Measurements from ENCODE around the gene ATOH8. TPM values are rescaled to one million over a fixed set of nuclear protein-coding genes. Genes with fewer than 3 reads are reported as not detected.

Gene ATOH8
- total RNA-seq, 1 donor from 2014 or later: 1.9 TPM

DNA sequence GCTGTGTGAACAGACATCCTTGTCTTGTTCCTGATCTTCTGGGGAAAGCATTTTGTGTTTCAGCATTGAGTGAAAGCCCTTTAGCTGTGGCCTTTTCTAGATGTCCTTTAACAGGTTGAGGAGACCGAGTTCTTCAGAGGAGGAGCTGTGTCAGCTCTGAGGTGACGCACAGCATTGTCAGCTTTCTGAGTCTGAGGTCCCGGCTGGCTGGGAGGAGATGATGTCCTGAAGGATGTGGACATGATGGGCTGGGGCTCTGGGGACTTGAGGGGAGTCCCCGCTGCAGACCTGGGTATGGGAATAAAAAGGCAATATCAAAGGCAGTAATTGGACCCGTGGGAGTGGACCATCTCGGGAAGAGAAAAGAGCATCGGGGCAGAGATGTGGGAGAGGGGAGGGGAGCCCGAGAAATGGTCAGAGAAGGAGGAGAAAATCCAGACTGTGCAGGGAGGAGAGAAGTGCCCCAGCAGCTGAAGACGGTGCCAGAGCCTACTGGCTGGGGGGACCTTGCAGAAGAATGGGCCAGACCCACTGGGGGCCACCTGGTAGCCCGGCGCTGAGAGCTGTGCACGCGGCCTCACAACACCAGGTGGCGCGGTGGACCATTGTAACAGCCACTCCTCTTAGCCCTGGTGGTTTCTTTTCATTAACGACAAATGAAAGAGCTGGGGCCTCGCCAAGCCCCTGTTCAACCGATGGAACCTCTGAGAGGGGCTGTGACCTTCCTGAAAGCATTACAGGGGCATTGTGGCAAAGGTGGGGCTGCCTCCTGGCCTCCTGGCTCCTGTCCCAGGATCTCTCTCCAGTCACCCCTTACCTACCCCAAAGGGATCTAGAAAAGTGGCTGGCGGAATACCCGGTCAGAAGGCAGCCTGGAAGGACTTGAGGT lies 73.4 kb downstream of the ATOH8 start:
- Histone ChIP-seq H3K4me2 (ENCODE audit: low read length) (peak overlapping the region; percentile 78), H3K9me3 (ENCODE audit: insufficient read depth, low read depth, low read length) (no peaks in the 10 kb centered on the region), H3K27me3 (ENCODE audit: insufficient read depth, low read length) (no peaks in the 10 kb centered on the region), H2AFZ (ENCODE audit: low read depth, low read length) (peak overlapping the region; percentile 70), H3K4me1 (ENCODE audit: insufficient read depth, low read length) (no peaks in the 10 kb centered on the region), H3K27ac (ENCODE audit: low read depth, low read length) (no peak overlapping the region), H3K4me3 (ENCODE audit: insufficient read depth, low read depth, low read length) (no peak overlapping the region), H4K20me1 (ENCODE audit: insufficient read depth, low read length) (no peaks in the 10 kb centered on the region), H3K79me2 (ENCODE audit: insufficient read depth, low read length) (no peaks in the 10 kb centered on the region), H3K9ac (ENCODE audit: low read length) (peak overlapping the region; percentile 25), H3K36me3 (ENCODE audit: insufficient read depth, low read length) (no peaks in the 10 kb centered on the region)
- TF ChIP-seq, protein P1, sequence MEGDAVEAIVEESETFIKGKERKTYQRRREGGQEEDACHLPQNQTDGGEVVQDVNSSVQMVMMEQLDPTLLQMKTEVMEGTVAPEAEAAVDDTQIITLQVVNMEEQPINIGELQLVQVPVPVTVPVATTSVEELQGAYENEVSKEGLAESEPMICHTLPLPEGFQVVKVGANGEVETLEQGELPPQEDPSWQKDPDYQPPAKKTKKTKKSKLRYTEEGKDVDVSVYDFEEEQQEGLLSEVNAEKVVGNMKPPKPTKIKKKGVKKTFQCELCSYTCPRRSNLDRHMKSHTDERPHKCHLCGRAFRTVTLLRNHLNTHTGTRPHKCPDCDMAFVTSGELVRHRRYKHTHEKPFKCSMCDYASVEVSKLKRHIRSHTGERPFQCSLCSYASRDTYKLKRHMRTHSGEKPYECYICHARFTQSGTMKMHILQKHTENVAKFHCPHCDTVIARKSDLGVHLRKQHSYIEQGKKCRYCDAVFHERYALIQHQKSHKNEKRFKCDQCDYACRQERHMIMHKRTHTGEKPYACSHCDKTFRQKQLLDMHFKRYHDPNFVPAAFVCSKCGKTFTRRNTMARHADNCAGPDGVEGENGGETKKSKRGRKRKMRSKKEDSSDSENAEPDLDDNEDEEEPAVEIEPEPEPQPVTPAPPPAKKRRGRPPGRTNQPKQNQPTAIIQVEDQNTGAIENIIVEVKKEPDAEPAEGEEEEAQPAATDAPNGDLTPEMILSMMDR (IDR thresholded peaks at IDR 0.05; ENCODE audit: insufficient read depth, low read depth, low read length): peak; percentile 61
- TF ChIP-seq EZH2 (IDR thresholded peaks at IDR 0.05; ENCODE audit: insufficient read depth, low read length): no peak
- Mint-ChIP-seq H3K27me3 (ENCODE audit: low read depth, unreplicated experiment) (peaks cover 24% of the 10 kb centered on the region), H3K27ac (ENCODE audit: unreplicated experiment) (no peak overlapping the region), H3K4me3 (ENCODE audit: unreplicated experiment) (no peak overlapping the region), H3K4me1 (ENCODE audit: low read depth, unreplicated experiment) (peaks cover 4% of the 10 kb centered on the region), H3K36me3 (ENCODE audit: low read depth, unreplicated experiment) (no peaks in the 10 kb centered on the region), H3K9me3 (ENCODE audit: unreplicated experiment) (peaks cover 2% of the 10 kb centered on the region)
- FAIRE-seq (no peak), DNase-seq (ENCODE audit: low read depth) (no peak)

DNA sequence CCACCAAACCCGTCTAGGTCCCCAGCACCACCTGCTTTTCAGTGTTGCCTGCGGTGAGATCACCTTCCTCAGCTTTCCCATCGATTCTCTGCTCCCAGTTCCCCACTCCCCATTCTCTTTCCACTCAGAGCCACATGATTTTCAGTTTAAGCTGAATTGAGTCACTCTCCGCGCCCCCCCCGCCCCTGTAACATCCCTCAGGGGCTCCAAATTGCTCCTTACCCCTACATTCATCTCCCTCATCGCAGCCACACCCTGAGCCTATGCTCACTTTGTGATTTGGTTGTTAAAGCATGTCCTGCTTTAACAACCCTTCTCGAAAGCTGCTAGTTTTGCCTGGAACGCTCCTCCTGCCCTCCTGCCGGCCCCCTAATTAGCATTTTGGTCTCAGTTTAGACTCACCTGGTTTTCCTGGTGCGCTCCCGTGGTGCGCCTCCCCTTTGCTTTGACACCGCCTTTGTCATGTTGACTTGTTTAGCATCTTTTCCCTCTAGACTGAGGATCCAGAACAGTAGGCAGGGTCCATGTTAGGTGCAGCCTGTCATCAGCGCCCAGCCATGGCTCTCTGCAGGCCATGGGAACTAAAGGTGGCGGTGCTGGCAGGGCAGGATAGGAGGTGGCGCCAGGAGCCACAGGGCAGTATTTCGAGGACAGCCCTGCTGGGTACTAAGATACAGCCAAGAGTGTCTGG lies 74.2 kb downstream of the ATOH8 start:
- Histone ChIP-seq H3K79me2 (ENCODE audit: insufficient read depth, low read length) (no peaks in the 10 kb centered on the region), H3K4me2 (ENCODE audit: low read length) (peak overlapping the region; percentile 78), H3K36me3 (ENCODE audit: insufficient read depth, low read length) (no peaks in the 10 kb centered on the region), H3K27ac (ENCODE audit: low read depth, low read length) (no peak overlapping the region), H3K27me3 (ENCODE audit: insufficient read depth, low read length) (no peaks in the 10 kb centered on the region), H2AFZ (ENCODE audit: low read depth, low read length) (peak overlapping the region; percentile 70), H4K20me1 (ENCODE audit: insufficient read depth, low read length) (no peaks in the 10 kb centered on the region), H3K9ac (ENCODE audit: low read length) (peak overlapping the region; percentile 25), H3K4me3 (ENCODE audit: insufficient read depth, low read depth, low read length) (no peak overlapping the region), H3K4me1 (ENCODE audit: insufficient read depth, low read length) (no peaks in the 10 kb centered on the region), H3K9me3 (ENCODE audit: insufficient read depth, low read depth, low read length) (no peaks in the 10 kb centered on the region)
- H3K27me3 Mint-ChIP-seq (ENCODE audit: low read depth, unreplicated experiment): peaks cover 19% of the 10 kb centered on the region
- TF ChIP-seq EZH2 (IDR thresholded peaks at IDR 0.05; ENCODE audit: insufficient read depth, low read length): no peak
- TF ChIP-seq, protein P1 (IDR thresholded peaks at IDR 0.05; ENCODE audit: insufficient read depth, low read depth, low read length): no peak
- no peak overlapping the region for H3K27ac Mint-ChIP-seq (ENCODE audit: unreplicated experiment)
- FAIRE-seq: no peak
- H3K36me3 Mint-ChIP-seq (ENCODE audit: low read depth, unreplicated experiment): no peaks in the 10 kb centered on the region
- no peak for DNase-seq (ENCODE audit: low read depth)
- peaks cover 4% of the 10 kb centered on the region for H3K4me1 Mint-ChIP-seq (ENCODE audit: low read depth, unreplicated experiment)
- no peak overlapping the region for H3K4me3 Mint-ChIP-seq (ENCODE audit: unreplicated experiment)
- peaks cover 2% of the 10 kb centered on the region for H3K9me3 Mint-ChIP-seq (ENCODE audit: unreplicated experiment)
